ENCODE data around the gene CERS1.

The CERS1 gene

DNA sequence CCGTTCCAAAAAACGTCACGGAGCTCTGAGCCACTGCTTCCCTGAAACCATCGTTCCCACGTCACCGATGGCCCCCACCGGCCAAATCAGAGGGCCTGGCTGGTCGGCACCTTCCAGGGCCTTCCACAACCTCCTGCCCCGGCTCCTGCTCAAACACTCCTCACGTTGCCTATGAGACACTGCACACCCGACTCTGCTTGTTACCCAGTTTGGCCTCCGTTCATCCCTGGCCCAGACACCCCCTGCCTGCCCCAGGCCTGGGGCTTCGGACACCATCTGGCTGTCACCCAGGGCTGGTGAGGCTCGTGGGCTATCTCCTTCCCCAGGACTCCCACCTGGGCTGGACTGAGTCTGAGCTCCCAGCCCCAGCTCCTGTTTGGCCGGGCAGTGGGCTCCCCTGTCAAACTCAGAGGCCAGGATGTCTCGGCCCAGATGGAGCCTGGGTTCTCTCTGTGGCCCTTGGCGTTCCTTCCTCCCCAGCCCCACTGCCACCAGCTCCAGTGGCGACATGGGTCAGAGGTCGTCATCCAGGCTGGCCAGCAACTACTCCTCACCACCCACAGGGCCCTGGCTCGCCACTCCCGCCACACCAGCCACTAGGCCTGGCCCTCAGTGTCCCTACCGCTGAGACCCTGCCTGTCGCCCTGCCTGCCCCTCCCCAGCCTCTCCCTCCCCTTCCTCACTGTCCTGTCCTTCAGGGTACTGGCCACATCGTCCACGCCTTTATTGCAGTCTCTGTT, 17.7 kb downstream of the CERS1 start:
- DNase-seq (ENCODE audit: extremely low spot score, insufficient read length, low read depth) (no peak), FAIRE-seq (no peak)

GRCh38 chr19:18876865-18877264, 19.1 kb downstream of the CERS1 start:
- DNase-seq (ENCODE audit: extremely low spot score, insufficient read length, low read depth) (no peak), FAIRE-seq (no peak)

DNA sequence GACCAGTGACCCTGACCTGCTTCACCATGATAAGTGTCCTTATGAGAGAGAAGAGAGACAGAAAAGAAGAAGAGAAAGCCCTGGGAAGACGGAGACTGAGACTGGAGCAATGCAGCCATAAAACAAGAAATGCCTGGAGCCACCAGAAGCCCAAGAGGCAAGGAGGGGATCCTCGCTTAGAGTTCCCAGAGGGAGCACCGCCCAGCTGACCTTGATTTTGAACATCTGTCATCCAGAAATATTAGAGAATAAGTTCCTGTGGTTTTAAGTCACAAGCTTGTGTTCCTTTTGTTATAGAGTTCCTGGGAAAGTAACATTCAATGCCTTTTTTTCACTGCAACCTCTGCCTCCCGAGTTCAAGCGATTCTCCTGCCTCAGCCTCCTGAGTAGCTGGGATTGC, 20.2 kb downstream of the CERS1 start:
- FAIRE-seq (no peak), DNase-seq (ENCODE audit: extremely low spot score, insufficient read length, low read depth) (no peak)

DNA sequence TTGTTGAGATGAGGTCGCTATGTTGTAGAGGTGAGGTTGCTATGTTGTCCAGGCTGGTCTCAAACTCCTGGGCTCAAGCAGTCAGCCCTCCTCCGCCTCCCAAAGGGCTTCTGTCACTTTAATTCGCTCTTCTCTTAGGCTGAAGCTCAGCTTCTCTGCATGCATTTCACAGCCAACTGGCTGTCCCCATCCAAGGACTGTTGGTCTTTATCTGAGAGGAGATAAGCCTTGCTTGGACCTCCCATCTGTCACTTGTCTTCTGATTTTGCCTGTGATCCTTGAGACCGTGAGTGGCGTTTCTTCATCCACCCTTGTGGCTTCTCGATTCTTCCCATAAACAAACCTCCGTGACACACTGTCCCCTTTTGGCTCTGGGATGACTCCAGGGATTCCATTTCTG, 24.4 kb downstream of the CERS1 start:
- DNase-seq (ENCODE audit: extremely low spot score, insufficient read length, low read depth) (no peak), FAIRE-seq (no peak)

DNA sequence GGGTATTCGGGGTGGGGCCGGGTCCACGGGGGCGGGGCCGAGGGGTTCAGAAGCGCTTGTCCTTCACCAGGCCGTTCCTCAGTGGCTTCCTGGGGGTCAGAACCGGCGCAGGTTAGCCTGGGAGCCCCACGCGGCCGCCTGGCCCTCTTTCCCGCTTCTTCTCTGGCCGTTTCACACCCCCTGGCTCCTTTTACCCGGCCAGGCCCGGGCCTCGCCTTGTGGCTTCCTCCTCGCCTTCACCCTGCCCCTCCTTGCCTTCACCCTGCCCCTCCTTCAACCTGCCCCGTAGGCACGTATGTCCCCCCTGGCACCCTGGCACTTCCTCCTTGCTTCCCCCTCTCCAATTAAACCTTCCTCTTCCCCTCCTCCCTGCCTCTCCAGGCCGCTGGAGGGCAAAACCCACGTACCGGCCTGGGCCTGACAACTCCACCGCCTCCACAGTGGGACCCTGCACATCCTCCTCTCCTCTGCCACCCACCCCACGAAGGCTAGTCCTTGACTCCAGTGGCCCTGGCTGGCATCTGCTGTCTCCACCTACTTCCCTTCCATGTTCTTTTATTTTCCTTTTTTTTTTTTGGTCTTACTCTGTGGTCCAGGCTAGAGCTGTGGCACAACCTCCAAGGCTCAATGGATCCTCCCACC, 25.3 kb downstream of the CERS1 start:
- DNase-seq (ENCODE audit: extremely low spot score, insufficient read length, low read depth) = no peak

DNA sequence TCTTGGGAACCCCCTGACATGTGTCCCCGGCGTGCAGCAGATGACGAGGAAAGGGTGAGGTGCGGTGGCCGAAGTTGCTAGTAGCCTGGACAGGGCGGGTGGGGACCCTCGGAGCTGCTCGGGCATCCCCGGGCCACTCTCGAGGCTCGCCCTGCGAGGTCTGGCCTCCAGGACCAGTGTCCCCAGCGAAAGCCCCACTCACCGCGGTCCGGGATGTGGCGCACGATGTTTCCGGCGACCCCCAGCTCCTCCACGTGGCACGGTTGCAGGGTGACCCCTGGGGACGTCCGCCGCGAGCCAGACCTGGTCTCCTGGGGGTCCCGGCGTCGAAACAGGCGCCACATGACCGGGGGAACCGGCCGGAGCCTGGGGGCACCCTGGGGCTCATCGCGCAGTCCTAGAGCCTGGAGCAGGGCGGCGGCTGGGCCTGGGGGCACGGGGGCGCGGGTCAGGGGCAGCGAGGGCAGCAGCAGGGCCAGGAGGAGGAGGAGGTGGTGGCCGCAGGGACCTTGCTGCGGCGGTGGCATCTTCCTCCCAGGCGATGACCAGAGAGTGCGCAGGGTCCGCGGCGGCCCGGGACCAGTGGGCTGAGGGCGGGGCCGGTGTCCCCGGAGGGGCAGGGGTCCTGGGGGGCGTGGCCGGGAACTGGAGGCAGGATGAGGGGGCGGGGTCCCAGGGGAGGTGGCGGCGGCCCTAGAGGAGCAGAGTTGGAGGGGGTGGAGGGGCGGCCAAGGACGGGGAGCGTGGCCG, 26.0 kb downstream of the CERS1 start:
- FAIRE-seq (no peak), DNase-seq (ENCODE audit: extremely low spot score, insufficient read length, low read depth) (no peak)

More for the DNA sequence above, 25.3 kb downstream of the CERS1 start:
- FAIRE-seq = no peak

GRCh38 chr19:18869023-18869618, 26.8 kb downstream of the CERS1 start:
- DNase-seq (ENCODE audit: extremely low spot score, insufficient read length, low read depth) (no peak), FAIRE-seq (no peak)

DNA sequence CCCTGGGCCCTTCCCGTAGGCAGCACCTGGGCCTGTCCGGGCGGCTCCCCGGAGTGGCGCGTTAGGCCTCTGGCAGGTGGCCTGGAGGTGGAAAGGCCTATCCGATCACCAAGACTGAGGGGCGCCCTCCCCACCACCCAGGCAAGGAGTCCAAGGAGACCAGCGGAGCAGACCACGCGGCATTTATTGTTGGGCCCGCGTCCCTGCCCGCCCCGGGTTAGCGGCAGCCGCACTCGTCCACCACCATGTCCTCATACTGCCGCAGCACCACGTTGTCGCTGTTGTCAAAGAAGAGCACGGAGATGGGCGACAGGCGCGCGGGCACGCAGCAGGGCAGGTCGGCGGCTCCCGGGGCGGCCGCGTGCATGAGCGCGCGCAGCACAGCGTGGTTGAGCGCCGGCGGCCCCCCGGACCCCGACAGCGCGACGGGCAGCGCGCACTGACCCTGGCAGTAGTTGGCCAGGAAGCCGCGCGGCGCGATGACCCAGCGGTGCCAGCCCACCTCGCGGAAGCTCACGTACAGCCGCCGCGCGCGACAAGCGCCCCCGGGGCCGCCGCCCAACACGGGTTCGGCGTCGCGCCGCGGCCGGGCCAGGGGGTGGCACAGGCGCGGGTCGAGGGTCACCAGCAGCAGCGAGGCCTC, 27.5 kb downstream of the CERS1 start:
- no peak for FAIRE-seq
- DNase-seq (ENCODE audit: extremely low spot score, insufficient read length, low read depth) = no peak

GRCh38 chr19:18867751-18868150, 28.2 kb downstream of the CERS1 start:
- DNase-seq (ENCODE audit: extremely low spot score, insufficient read length, low read depth) (no peak), FAIRE-seq (no peak)

- FAIRE-seq = no peak
- no peak for DNase-seq (ENCODE audit: extremely low spot score, insufficient read length, low read depth)
Observed at GRCh38 chr19:18867199-18867598, 28.8 kb downstream of the CERS1 start.

DNA sequence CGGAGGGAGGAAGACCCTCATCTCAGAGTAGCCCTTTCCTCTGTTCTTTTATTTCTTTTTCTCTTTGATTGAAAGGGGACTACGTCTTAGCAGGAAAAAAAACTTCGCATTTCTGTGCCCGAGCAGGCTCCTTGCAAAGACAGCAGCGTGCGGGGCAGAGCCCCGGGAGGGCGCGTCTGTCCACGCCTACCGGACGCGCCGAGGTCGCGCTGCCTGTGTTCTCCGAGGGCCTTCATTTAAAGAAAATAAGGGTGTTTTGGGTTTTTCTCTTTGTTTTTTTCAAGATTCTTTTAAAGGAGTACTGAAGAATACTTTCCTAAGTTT, 29.2 kb downstream of the CERS1 start:
- DNase-seq (ENCODE audit: extremely low spot score, insufficient read length, low read depth) (no peak), FAIRE-seq (no peak)

DNA sequence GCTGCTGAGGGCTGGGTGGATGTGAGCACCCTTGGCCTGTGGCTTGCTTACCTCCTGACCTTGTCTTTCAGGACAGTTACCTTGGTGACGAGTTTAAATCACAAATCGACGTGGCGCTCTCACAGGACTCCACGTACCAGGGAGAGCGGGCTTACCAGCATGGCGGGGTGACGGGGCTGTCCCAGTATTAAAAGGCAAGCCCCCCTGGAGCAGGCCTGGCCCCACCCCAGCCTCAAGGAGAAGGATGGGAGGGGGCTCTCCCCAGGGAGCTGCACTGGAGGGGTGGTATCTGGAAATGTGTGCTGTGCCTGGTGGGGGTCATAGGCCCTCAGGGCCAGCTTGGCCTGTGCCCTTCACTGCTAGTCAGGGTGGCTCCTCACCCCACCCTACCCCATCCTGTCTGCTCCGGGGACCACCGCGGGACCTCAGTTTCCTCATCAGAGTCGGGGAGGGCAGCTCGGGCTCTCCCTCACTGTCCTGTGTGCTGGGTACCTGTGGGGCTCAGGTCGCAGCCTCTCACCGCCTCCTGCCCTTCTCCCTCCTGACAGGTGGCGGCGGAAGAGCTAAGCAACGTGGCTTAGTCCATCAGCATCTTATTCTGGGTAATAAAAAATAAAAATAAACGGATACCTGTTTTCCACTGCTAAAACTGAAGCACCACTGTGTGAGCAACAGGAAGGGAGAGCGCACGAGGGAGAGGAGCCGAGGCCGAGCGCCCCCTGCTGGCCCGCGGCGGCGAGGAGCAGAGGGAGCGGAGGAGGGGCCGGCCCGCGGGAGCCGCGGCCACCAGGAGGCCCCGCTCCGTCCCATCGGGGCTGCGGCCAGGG, 29.8 kb downstream of the CERS1 start:
- FAIRE-seq (peak; percentile 59), DNase-seq (ENCODE audit: extremely low spot score, insufficient read length, low read depth) (peak; percentile 82)

DNA sequence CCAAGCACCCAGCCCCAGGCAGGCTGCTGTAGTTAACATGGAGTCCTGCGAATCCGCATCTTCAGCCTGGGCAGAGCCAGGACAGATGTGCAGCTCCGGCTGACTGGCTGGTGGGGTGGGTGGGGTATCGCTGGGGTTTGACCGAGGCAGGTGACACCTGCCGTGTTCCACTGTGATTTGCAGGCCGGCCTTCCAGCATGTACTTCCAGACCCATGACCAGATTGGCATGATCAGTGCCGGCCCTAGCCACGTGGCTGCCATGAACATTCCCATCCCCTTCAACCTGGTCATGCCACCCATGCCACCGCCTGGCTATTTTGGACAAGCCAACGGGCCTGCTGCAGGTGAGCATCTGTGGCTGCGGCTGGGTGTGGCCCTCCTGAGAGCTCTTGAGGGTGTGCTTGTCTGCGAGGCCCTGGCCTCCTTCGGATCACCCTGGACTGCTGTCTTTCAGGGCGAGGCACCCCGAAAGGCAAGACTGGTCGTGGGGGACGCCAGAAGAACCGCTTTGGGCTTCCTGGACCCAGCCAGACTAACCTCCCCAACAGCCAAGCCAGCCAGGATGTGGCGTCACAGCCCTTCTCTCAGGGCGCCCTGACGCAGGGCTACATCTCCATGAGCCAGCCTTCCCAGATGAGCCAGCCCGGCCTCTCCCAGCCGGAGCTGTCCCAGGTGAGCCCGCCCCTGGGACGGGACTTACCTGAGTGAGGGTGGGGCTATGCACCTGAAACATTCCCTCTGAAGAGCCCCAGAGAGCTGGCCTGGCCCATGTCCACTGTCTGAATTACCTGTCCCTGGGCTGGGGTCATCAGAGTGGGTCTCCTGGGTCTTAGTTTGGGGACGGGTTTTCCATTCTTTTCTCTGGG, 30.6 kb downstream of the CERS1 start:
- FAIRE-seq (no peak), DNase-seq (ENCODE audit: extremely low spot score, insufficient read length, low read depth) (no peak)

- FAIRE-seq (no peak), DNase-seq (ENCODE audit: extremely low spot score, insufficient read length, low read depth) (no peak)
Observed at GRCh38 chr19:18863843-18864362, 32.1 kb downstream of the CERS1 start.

GRCh38 chr19:18862976-18863842, 32.7 kb downstream of the CERS1 start:
- FAIRE-seq = no peak
- no peak for DNase-seq (ENCODE audit: extremely low spot score, insufficient read length, low read depth)

GRCh38 chr19:18861917-18862316, 34.0 kb downstream of the CERS1 start:
- FAIRE-seq (no peak), DNase-seq (ENCODE audit: extremely low spot score, insufficient read length, low read depth) (no peak)

DNA sequence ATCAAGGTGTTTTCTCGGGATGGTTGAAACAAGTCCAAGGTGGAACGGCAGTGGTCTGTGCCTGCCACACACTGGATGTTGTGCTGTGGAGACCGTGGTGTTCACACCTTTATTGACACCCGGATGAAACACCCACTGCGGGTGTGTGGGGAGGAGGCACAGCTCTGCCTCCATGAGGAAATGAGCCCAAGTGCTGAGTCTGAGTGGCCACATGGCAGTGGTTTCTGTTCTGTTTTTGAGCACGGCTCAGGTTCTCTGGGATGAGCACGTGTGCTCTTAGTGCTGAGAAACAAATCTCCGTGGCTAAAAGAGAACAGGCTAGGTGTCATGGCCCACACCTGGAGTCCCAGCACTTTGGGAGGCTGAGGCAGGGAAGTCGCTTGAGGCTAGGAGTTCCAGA, 34.7 kb downstream of the CERS1 start:
- FAIRE-seq = peak; percentile 86

DNA sequence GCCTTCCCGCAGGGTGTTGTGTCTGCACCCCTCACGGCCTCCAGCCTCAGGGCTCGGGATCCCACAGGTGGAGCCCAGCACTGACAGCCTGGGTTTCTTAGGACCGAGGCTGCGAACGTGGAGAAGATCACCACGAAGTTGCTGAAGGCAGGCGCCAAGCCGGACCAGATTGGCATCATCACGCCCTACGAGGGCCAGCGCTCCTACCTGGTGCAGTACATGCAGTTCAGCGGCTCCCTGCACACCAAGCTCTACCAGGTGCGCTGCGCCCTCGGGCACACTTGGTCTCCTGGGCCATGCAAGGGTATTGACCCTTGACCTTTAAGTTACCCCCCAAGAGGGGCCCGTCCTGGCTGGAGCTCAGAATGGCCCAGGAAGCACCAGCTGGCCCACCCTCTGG, 35.2 kb downstream of the CERS1 start:
- DNase-seq (ENCODE audit: extremely low spot score, insufficient read length, low read depth) (no peak), FAIRE-seq (no peak)

More for the DNA sequence above, 34.7 kb downstream of the CERS1 start:
- DNase-seq (ENCODE audit: extremely low spot score, insufficient read length, low read depth) = no peak

All from GM18507 (cell line).